NCI-H2196 (cell line): Measurements from ENCODE around the gene PSMD1.
"Not testable (repeated sequence)": the region's sequence is repeated elsewhere in the genome, so short reads cannot be mapped to it uniquely, and the experiment has no call there.

Source experiments
- DNase-seq: peaks from one replicate; lab custom pipeline; 2025; ENCODE audit not compliant: unreplicated experiment; lab: John Stamatoyannopoulos, UW

PSMD1 gene

DNA sequence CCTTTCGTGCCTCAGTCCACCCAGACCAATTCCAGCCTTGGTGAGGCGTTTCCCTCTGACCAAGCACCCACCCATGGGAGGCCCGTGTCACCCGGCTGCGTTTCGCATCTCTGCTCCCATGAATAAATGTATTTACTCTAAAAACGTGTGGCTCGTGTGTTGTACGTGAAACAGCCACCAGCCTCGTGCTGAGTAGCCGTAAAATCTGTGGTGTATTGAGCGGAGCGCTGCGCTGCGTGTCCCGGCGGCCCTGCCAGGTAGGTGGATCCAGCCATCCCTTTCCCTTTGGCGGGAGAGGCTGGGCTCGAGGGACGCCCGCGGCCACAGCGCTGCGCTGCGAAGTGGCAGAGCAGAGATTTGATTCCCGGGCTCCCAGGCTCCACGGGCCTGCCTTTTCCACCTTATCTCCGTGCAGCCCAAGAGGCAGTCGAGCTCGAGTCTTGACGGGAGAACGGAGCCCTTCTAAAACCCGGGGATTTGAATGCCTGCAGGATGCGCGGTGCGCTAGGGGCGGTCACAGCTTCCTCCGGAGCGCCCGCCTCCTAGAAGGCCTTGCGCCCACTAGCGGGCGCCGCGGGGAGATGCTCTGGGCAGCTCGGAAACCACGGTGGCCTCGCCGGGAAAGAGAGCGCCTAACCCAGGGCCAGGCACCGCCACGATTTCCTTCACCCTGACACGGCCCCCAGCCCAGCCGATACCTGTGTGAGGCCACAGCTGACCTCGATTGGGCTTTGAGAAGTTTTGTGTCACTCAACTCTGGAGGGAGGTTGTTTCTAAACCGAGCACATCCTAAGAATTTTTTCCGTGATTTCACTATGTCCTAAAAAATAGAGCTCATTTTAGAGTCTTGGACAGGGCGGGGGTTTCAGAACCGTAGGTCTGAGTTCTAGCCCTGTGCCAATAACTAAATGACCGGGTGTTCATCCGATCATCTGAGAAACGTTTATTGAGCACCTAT, 3.9 kb upstream of the PSMD1 start:
- peak; percentile 91 for DNase-seq

DNA sequence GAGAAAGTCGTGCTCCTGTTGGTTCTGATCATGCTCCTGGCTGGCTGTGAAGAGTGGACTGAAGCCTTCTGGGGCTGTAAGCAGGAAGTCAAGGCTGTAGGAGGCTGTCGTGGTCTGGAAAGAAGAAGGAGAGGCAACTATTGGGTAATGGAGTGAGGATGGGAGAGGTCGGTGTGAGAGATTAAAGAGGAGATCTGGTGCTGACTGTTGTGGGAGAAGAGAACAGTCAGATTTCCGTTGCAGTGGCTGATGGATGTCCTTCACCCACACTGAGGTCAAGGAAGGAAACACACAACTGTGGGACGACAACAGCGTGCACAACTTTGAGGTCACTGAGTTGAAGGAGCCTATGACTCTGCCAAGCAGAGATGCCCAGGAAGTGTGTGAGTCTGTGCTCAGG, 2.8 kb upstream of the PSMD1 start:
- DNase-seq: no peak

GRCh38 chr2:231057590-231057989, 923 bp downstream of the PSMD1 start:
- no peak for DNase-seq

DNA sequence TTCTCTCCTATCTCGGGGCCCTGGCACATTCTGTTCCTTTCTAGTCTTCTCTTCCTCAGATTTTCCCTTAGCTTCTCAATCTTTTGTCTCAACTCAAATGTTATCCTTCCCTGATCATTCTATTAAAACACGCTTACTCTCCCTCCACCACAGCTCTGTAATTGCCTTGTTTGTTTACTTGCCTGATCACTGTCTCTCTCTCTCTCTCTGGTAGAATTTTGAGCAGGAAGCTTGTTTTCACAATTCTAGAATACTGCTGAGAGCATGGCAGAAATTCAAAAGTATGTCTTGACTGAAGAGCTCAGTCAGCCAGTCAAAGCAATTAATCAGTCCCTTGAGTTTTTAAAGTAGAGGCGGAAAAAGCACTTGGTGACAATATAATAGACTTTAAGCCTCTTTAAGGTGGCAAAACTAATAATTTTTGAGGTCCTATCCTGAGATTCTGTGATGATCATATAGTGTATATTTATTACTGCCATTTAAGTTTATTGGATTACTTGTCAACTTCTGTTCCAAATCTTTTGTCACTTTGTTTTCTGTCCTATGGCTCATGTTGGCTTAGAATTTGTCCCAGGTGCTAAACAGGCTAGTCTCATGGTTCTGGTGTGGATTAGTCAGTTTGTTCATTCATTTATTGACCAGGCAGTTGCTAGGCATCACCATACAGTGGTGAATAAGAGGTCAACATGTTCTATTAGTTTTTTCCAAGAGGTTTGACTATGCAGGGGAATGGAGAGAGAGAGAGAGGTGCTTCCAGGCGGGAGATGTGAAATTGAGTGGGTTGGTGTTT, 2.3 kb downstream of the PSMD1 start:
- DNase-seq: no peak

- no peak for DNase-seq
Observed at GRCh38 chr2:231059756-231060155, 3.1 kb downstream of the PSMD1 start.

GRCh38 chr2:231062776-231063175, 6.1 kb downstream of the PSMD1 start:
- no peak for DNase-seq

DNA sequence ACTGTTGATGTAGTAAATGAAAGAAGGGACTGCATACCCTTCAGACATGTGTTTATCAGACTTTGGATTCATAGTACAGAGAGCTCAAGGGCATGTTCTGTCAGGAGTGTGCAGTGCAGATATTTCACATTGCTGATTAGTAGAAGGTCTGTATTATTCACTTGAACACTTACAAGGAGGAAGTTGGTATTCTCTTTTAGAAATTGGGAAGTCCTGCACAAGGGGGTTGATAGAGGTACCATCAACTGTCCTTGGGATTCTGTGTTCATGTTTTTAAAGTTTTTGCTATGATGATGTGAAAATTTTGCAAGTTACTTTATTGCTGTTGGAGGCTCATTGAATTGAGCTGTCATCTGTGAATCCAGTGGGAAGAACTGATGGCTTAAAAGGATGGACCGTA, 6.7 kb downstream of the PSMD1 start:
- no peak for DNase-seq

DNA sequence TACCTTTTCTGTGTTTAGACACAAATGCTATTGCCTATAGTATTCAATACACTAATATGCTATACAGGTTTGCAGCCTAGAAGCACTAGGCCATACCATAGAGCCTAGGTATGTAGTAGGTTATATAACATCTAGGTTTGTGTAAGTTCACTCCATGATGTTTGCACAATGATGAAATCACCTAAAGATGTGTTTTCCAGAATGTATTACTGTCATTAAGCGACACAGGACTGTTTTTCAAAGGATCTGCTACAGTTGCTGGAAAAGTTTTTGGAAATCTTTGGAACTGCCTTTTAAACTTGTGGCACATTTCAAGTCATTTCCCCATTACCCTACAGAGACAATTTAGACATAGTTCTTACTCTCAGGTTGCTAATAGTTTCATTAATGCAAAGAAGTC, 9.3 kb downstream of the PSMD1 start:
- no peak for DNase-seq

DNA sequence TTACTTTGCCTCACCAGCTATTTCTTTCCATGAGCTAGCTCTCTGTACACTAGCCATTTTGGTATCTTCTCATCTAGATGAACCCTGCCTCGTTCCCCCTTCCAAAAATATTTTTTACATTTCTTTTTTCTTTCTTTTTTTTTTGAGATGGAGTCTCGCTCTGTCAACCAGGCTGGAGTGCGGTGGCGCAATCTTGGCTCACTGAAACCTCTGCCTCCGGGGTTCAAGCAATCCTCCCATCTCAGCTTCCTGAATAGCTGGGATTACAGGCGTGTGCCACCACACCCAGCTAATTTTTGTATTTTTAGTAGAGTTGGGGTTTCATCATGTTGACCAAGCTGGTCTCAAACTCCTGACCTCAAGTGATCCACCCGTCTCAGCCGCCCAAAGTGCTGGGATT, 10.9 kb downstream of the PSMD1 start:
- not testable (repeated sequence) for DNase-seq

DNA sequence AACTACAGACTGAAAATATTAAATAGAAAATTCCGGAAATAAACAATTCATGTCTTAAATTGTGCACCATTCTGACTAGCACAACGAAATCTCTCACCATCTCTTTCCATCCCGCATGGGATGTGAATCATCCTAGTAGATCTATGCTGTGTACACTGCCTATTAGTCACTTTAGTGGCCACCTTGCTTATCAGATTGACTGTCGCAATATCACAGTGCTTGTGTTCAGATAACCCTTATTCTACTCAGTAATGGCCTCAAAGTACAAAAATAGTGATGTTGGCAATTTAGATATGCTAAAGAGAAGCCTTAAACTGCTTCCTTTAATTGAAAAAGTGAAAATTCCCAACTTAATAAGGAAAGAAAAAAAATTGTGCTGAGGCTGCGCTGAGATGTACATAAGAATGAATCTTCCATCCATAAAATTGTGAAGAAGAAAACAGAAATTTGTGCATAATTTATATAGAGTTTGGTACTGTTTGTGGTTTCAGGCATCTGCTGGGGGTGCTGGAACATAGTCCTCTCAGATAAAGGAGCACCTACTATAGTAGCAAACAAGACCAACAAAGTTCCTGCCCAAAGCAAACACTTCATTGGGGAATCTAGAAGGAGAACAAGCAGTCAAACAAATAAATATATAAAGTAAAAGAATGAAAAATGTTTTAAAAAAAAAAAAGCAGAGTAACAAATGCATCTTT, 12.0 kb downstream of the PSMD1 start:
- no peak for DNase-seq

GRCh38 chr2:231069379-231070054, 12.8 kb downstream of the PSMD1 start:
- no peak for DNase-seq

GRCh38 chr2:231084565-231084964, 27.9 kb downstream of the PSMD1 start:
- no peak for DNase-seq

DNA sequence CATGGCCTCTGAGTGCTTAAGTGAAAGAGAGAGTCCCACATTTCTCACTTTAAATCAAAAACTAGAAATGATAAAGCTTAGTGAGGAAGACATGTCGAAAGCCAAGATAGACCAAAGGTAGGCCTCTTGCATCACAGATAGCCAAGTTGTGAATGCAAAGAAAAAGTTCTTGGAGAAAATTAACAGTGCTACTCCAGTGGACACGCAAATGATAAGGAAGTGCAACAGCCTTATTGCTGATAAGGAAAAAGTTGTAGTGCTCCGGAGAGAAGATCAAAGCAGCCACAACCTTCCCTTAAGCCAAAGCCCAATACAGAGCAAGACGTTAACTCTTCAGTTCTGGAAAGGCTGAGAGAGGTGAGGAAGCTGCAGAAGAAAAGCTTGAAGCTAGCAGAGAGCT, 32.1 kb downstream of the PSMD1 start:
- no peak for DNase-seq

- DNase-seq: no peak
Observed at GRCh38 chr2:231093933-231094332, 37.3 kb downstream of the PSMD1 start.

GRCh38 chr2:231094736-231095346, 38.2 kb downstream of the PSMD1 start:
- no peak for DNase-seq

DNA sequence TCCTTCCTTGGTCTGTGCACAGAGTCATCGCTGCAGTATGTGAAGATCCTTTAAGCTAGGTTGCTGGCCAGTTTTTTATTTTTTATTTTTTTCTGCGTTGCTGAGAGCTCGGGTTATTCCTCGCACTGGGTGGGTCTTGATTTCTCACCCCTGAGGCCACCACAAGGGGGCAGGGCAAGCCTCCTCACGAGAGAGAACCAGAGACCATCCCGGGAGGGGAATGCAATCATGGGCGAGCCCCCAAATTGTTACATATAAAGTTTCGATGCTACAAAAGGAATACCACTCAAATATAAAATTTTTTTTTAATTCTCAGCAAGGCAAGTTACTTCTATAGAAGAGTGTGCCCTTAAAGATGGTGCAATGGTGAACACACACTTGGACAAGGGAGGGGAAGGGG, 43.3 kb downstream of the PSMD1 start:
- DNase-seq: no peak

DNA sequence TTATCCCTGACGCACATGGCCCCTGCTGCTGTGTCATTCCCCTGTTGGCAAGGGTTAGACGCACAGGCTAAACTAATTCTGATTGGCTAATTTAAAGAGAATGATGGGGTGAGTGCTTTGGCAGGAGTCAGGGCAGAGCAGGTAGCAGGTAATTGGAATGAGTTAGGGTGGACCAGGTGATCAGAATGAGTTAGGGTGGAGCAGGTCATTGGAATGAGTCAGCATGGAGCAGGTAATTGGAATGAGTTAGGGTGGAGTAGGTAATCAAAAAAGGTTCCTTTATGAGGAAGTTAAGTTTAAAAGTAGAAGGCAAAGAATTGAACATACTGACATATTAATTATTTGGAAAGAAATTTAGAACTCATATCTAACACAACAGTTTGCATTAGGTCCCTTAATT, 43.7 kb downstream of the PSMD1 start:
- DNase-seq: not testable (repeated sequence)

DNA sequence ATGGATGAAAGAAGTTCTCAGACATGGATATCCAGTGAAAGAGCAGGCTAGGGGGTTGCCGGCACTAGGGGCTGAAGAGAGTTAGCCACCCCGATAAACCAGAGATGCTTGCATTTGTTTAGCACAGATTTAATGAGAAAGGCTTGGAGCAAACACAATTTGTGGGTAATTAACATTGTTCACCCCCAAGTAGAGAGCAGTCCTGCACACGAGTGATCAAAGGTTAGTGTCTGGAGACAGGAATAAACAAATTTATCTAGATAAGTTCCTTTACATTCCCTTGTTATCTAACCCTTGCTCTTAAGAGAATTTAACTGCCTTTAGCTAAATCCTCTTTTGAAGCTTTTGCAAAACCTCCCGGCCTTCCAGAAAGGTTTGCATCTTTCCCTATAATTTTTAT, 44.3 kb downstream of the PSMD1 start:
- no peak for DNase-seq

DNA sequence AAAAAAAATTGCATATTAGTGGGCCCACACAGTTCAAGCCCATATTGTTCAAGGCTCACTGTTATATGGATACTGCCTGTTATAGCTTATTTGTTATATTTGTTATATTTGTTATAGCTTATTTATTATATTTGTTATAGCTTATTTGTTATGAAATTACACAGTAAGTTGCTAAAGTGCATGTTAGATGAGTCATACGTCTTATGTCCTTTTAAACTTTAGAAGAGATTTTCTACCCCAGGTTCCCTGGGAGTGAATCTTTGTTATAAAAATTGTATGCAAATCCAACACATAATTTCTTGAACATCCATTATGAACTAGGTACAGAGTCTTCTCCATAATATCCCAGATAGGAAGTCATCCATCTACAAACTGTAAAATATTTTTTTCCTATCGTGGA, 46.1 kb downstream of the PSMD1 start:
- no peak for DNase-seq

GRCh38 chr2:231104115-231104713, 47.5 kb downstream of the PSMD1 start:
- DNase-seq: peak; percentile 66
